GM19438 (cell line): Measurements from ENCODE around the gene KCNRG.
"Not testable (repeated sequence)": the region's sequence is repeated elsewhere in the genome, so short reads cannot be mapped to it uniquely, and the experiment has no call there.

Experiments used
- ATAC-seq: cut with Tn5 transposase; IDR thresholded peaks from one replicate; pipeline ENCODE4 v1.9.1; 2021; ENCODE audit warnings: low read depth; ENCODE audit not compliant: unreplicated experiment

KCNRG gene

GRCh38 chr13:50006426-50007135, 8.7 kb upstream of the KCNRG start:
- ATAC-seq, result no peak

GRCh38 chr13:50011461-50011860, 3.8 kb upstream of the KCNRG start:
- no peak for ATAC-seq

GRCh38 chr13:50012396-50013169, 2.7 kb upstream of the KCNRG start:
- ATAC-seq, result no peak

- ATAC-seq, result no peak
These were observed 858 bp upstream of the KCNRG start for GRCh38 chr13:50014386-50014785.

GRCh38 chr13:50015750-50016149, 506 bp downstream of the KCNRG start:
- ATAC-seq, result no peak

GRCh38 chr13:50016444-50016843, 1.2 kb downstream of the KCNRG start:
- no peak for ATAC-seq

- ATAC-seq, result no peak
These were observed 2.6 kb downstream of the KCNRG start for GRCh38 chr13:50017819-50018218.

DNA sequence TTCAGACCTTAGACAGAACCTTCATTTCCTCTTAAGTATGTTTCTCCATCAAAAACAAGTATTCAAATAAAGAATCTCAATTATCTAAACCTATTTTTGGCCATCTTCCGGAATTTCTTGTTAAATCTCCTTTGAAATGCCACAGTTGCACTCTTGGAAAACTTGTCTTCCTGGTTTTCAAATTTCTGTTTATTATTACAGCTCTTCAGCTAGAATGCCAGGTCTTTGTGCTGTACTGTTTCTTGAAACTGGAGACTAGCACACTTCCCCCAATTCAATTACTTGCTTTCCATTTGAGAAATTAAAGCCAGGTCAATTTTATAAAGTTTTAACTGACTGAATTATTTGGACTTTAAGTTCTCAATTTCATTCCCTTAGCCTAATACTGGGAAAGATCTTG, 10.2 kb downstream of the KCNRG start:
- ATAC-seq, result no peak

DNA sequence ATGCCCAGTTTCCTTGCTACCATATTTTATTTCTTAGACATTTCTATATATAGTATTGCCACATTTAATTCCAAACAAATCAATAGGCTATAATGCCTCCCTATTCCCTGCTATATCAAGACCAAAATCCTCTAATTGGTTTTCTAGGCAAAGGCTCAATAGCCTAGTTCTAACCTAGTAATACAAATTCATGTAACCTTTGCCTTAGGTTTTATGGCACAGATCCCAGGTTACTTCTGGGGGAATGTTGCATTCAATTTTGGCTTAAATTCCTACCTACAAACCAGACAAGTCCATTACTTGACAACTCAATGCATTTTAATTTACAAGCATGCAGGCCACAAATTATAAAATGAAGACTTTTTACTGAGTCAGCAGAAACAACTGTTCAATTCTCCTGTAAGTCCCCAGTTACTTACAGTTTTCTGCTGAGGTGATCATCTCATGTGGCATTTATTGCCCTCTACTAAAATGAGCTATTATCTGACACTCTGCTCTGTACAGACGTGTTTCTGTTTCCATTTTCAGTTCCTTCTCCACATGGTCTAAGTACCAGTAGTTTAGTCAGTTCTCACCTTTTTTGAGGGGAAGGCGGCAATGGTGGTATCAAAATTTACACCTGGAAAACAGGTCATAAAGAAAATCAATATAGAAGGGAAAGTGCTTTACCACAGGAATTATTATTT, 11.7 kb downstream of the KCNRG start:
- ATAC-seq, result peak; percentile 94

DNA sequence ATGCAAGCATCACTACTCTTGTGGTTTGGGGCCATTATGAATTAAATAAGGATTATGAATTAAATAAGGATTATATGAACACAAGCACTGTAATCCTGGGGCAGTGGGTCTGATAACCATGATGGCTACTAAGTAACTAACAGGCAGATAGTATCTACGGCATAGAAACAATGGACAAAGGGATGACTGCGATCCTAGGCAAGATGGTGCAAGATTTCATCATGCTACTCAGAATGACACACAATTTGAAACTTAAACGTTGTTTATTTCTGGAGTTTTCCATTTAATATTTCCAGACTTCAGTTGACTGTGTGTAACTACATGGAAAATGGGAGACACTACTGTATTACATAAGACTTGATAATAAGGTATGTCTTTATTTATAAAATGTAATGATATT, 15.1 kb downstream of the KCNRG start:
- no peak for ATAC-seq

DNA sequence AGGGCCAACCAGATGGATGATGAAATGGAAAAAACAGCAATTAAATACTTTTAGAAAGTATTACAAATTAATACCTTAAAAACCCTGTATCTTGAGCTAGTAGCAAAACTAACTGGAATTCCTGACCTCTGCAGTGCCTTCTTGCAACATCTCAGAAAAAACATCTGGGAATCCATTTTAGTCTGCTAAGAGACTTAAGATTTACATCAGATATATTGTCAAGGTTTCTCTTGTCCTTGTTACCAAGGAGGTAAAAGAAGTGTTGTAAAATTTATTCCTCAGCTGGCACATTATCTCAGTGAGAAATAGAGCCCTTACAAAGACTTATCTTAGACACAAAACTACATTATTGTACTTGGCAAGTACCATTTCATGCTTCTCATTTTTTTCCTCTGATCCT, 18.5 kb downstream of the KCNRG start:
- no peak for ATAC-seq

DNA sequence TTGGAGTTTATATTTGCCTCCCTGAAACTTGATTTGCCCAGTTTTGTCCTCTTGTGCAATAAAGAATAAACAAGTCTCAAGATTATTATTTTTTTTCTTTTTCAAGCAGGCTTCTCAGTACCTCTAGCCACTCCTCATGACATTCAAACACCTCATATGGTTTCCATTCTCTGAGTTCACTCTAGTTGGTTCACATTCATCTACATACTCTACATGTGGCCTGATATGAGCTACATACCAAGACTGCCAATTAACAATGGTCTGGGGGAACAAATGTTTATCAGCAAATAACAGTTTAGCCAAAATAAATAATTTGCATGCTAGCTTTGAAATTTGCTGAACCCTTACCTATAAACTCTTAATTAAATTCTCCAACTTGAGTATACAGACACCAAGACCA, 22.5 kb downstream of the KCNRG start:
- ATAC-seq, result no peak

DNA sequence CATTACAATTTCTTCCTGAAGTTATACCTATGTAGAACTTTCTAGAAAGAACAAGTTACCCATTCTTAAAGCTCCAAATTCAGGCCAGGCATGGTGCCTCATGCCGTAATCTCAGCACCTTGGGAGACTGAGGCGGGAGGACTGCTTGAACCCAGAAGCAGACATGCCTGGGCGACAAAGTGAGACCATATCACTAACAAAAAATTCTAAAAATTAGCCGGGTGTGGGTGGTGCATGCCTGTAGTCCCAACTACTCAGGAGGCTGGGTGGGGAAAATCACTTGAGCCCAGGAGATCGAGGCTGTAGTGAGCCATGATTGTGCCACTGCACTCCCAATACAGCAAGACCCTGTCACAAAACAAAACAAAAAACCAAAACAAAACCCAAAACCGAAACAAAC, 23.0 kb downstream of the KCNRG start:
- ATAC-seq, result no peak

DNA sequence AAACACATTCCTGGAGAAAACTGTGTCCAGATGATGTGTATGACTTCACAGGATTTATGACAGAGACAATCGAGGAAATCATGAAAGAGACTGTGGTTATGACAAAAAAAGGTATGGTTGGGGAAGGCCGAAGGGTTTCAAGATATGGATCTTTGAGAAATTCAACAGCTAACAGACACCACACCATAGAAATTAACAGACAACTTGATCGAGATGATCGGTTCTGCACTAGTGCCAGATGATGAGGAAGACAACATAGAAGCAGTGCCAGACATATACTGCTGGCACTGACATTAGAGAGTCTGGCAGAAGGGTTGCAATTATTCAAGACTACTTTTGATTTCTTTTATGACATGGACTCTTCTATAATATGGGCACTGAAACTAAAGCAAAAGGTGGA, 37.2 kb downstream of the KCNRG start:
- no peak for ATAC-seq

DNA sequence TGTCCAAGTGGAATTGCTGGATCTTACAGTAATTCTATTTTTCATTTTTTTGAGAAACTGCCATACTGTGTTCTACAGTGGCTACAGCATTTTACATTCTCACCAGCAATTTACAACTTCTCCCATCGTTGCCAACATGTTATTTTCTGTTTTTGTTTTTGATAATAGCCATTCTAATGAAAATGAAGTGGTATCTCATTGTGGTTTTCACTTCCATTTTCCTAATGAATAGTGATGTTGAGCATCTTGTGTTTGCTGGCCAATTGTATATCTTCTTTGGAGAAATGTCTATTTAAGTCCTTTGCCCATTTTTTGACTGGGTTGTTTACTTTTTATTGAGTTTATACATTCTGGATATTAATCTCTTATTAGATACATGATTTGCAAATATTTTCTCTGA, 38.6 kb downstream of the KCNRG start:
- ATAC-seq, result no peak

DNA sequence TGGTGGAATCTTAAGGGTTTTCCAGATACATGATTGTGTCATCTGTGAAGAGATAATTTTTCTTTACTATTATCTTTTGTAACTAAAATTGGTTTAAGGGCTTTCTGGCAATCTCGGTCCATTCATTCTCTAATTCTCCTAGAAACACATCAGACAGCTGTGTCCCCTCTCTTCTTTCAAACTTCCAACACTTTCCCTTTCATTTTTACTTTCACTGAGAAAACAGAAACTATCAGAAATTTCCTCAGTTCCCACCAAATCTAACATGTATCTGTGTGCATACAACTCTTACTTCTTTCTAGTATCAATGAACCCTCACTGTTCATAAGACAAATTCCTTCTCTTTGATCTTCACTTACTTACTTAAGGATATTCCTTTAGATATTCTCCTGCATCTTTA, 40.2 kb downstream of the KCNRG start:
- ATAC-seq, result no peak

GRCh38 chr13:50060718-50061117, 45.5 kb downstream of the KCNRG start:
- no peak for ATAC-seq

GRCh38 chr13:50062336-50062735, 47.1 kb downstream of the KCNRG start:
- not testable (repeated sequence) for ATAC-seq

- no peak for ATAC-seq
These were observed 50.5 kb downstream of the KCNRG start for GRCh38 chr13:50065712-50066111.

- ATAC-seq, result no peak
These were observed 53.3 kb downstream of the KCNRG start for GRCh38 chr13:50068508-50068907.

- ATAC-seq, result no peak
These were observed 54.0 kb downstream of the KCNRG start for GRCh38 chr13:50069261-50069660.

DNA sequence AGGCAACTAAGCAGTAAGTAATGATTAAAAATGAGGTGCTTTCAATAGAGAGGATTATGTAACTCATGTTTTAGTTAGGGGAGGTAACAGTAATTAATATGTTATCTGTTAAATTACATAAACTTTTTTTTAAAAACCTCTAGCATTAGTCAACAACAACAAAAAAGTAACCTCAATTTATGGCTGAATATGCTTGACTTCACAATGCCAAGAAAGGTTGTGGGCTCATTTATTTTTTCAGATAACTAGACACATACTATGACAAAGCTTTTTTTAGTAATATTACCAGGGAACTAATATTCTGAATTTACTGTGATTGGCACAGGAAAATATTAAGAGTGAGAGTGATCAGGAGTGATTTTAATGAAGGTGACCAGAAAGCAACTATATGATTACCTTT, 54.9 kb downstream of the KCNRG start:
- no peak for ATAC-seq
